Sigmoid colon (tissue), 7 donors: Measurements from ENCODE around the gene IMMP2L. TPM values are rescaled to one million over a fixed set of nuclear protein-coding genes. Genes with fewer than 3 reads are reported as not detected.
A peak's percentile ranks its signal among the peaks of the same experiment; 100 is the strongest.

Source experiments
- DNase-seq: peaks from one replicate; pipeline ENCODE4 v3.0.0-alpha.2; 2019
- H3K27ac ChIP-seq, 4 donors: fragments of 200-600 bp; sonication (generic); one replicate each; pipeline ENCODE4 v1.5.1; 2016 to 2019; ENCODE audit warnings: mild to moderate bottlenecking in 1 of 4
- H3K27me3 ChIP-seq, 3 donors: fragments of 200-600 bp; sonication (generic); one replicate each; pipeline ENCODE4 v1.5.1; 2019; ENCODE audit warnings: mild to moderate bottlenecking in 1 of 3
- H3K36me3 ChIP-seq, 4 donors: fragments of 200-600 bp; sonication (generic); one replicate each; pipeline ENCODE4 v1.5.1; 2016 to 2019
- H3K4me1 ChIP-seq, 4 donors: fragments of 200-600 bp; sonication (generic); one replicate each; pipeline ENCODE4 v1.5.1; 2017 to 2019
- H3K4me3 ChIP-seq, 4 donors: fragments of 200-600 bp; sonication (generic); one replicate each; pipeline ENCODE4 v1.5.1; 2017 to 2019; ENCODE audit warnings: mild to moderate bottlenecking in 2 of 4, moderate library complexity in 1 of 4
- H3K9me3 ChIP-seq, 4 donors: fragments of 200-600 bp in 3 of 4; sonication (generic) in 3 of 4; one replicate each; pipeline versions ENCODE4 v1.5.1 to v1.6.1; 2013 to 2019
- EP300 ChIP-seq, 4 donors: sonication (generic); formaldehyde crosslinking; IDR thresholded peaks; one replicate each; pipeline ENCODE4 v1.6.1; 2017; ENCODE audit warnings: antibody characterized with exemption in 4 of 4
- POLR2A ChIP-seq, 2 donors: fragments of 450-650 bp; IDR thresholded peaks; one replicate each; pipeline ENCODE4 v1.6.1; 2016; ENCODE audit warnings: antibody characterized with exemption in 2 of 2, mild to moderate bottlenecking in 2 of 2, moderate library complexity in 2 of 2
- POLR2AphosphoS5 ChIP-seq, 4 donors: sonication (generic); formaldehyde crosslinking; IDR thresholded peaks; one replicate each; pipeline ENCODE4 v1.6.1; 2017; ENCODE audit warnings: antibody characterized with exemption in 4 of 4
- WGBS, 2 donors: extraction: QIAGEN DNeasy Blood & Tissue Kit; methylation state at CpG; one replicate each; pipeline ENCODE4 v1.1.7; 2013; 5-methylcytosine and 5-hydroxymethylcytosine counted together
- intact Hi-C: fragments of 100-400 bp; cut with DNase I; formaldehyde crosslinking; loops from one replicate; pipeline ENCODE4 v1.15.1; 2023
- polyA plus RNA-seq, 3 donors: library from polyadenylated mRNA; stranded (reverse); fragments of 200-250 nt; gene quantifications; one replicate each; pipeline ENCODE4 v1.2.3, GENCODE V29; 2013
- total RNA-seq, 4 donors: library from RNA; depleted of rRNA; stranded (reverse); fragments of >200 nt; gene quantifications; one replicate each; pipeline ENCODE4 v1.1.0, GENCODE V29; 2016
- TF ChIP-seq, protein P1 (sequence below), 4 experiments: fragments of 450-650 bp in 3 of 4; fragments of 200-600 bp in 1 of 4; IDR thresholded peaks; one replicate each; pipeline ENCODE4 v1.5.1; 2016 to 2019; ENCODE audit warnings: antibody characterized with exemption in 4 of 4, mild to moderate bottlenecking in 3 of 4, moderate library complexity in 2 of 4
- donor health status: healthy with polysubstance abuse.
- donor health status: Bipolar disorder and iron deficiency.
- donor health status: healthy.

IMMP2L gene
- total and polyA plus RNA-seq, 7 donors: 2.5 to 57.9 (median 18.5) TPM

DNA sequence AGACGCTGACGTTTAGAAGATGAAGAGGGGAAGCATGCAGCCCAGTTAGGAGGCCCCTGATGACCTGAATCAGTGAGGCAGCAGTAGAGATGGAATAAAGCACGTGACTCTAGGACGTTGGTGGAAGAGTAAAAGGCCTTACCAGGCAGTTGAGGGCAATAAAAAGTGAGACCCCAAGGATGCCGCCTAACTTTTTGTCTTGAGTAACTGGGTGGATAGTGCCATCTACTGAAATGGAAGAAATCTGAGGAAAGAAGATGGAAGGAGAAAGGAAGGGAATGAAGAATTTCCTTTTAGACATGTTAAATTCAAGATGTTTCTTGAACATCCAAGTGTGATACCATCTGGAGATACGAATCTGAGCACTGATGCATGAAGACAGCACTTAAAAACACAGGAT lies 691.4 kb downstream of the IMMP2L start:
- no peaks in the 10 kb centered on the region for H3K9me3 ChIP-seq
- TF ChIP-seq EP300 (IDR thresholded peaks at IDR 0.05) (no peak), POLR2A (IDR thresholded peaks at IDR 0.05) (no peak), POLR2AphosphoS5 (IDR thresholded peaks at IDR 0.05) (no peak)
- TF ChIP-seq, protein P1, sequence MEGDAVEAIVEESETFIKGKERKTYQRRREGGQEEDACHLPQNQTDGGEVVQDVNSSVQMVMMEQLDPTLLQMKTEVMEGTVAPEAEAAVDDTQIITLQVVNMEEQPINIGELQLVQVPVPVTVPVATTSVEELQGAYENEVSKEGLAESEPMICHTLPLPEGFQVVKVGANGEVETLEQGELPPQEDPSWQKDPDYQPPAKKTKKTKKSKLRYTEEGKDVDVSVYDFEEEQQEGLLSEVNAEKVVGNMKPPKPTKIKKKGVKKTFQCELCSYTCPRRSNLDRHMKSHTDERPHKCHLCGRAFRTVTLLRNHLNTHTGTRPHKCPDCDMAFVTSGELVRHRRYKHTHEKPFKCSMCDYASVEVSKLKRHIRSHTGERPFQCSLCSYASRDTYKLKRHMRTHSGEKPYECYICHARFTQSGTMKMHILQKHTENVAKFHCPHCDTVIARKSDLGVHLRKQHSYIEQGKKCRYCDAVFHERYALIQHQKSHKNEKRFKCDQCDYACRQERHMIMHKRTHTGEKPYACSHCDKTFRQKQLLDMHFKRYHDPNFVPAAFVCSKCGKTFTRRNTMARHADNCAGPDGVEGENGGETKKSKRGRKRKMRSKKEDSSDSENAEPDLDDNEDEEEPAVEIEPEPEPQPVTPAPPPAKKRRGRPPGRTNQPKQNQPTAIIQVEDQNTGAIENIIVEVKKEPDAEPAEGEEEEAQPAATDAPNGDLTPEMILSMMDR (IDR thresholded peaks at IDR 0.05): no peak
- no peak overlapping the region for H3K4me3 ChIP-seq
- no peaks in the 10 kb centered on the region for H3K36me3 ChIP-seq
- no peaks in the 10 kb centered on the region for H3K27me3 ChIP-seq
- H3K4me1 ChIP-seq: peaks cover 0 to 8% (median 3%) of the 10 kb centered on the region in 4 donors
- intact Hi-C loops: no loop called here
- no peak for DNase-seq
- H3K27ac ChIP-seq: no peak overlapping the region
- 85 to 90% methylated on average over 6 of the region's 6 CpGs for WGBS, 2 donors

DNA sequence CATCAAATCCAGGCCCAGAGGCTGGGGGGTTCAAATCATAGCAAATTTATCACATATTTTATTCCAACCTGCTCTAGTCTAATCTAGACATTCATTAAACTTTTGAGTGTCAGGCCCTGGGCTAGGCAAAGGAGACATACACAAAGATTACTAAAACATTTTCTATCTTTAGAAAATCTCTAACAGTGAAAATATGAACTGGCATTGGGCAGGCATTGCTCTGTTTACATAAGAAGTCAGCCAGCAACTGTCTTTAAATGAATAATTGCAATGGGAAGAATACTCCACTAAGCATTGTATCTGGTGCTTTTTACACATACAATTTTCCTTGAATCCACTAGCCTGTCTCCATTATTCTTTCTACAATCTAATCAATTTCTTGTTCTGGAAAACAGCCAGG lies 693.8 kb downstream of the IMMP2L start:
- TF ChIP-seq POLR2AphosphoS5 (IDR thresholded peaks at IDR 0.05): no peak
- TF ChIP-seq, protein P1 (IDR thresholded peaks at IDR 0.05): no peak
- no peak for TF ChIP-seq EP300 (IDR thresholded peaks at IDR 0.05)
- TF ChIP-seq POLR2A (IDR thresholded peaks at IDR 0.05): no peak
- intact Hi-C loops: no loop called here
- H3K36me3 ChIP-seq: no peaks in the 10 kb centered on the region

DNA sequence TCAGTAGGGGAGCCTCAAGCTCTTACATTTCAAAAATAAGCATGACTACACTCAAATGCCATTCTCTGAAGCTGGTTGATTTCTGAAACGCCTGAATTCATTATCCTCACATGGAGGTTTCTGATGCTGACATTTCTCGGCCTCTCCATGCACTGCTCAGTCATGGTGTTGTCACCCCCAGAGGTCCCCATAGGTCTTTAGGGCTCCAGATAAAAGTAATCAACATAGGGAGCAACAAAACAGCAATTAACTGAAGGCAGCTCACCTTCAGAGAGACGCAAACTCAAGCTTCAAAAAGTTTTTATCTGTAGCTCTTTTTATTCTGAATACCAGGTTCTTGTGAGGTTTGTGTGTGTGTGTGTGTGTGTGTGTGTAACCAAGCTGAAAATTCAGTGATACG lies 694.5 kb downstream of the IMMP2L start:
- no peak for DNase-seq
- Histone ChIP-seq H3K4me1 (peaks cover 0 to 8% (median 3%) of the 10 kb centered on the region in 4 donors), H3K27me3 (no peaks in the 10 kb centered on the region), H3K27ac (peak overlapping the region in 1 of 4 donors; percentile 28), H3K36me3 (no peaks in the 10 kb centered on the region), H3K4me3 (no peak overlapping the region), H3K9me3 (no peaks in the 10 kb centered on the region)
- no peak for TF ChIP-seq POLR2AphosphoS5 (IDR thresholded peaks at IDR 0.05)
- no peak for TF ChIP-seq POLR2A (IDR thresholded peaks at IDR 0.05)
- TF ChIP-seq, protein P1 (IDR thresholded peaks at IDR 0.05): no peak
- no peak for TF ChIP-seq EP300 (IDR thresholded peaks at IDR 0.05)
- WGBS, 2 donors: 94 to 96% methylated on average over 4 of the region's 4 CpGs
- intact Hi-C loops: no loop called here

More for the DNA sequence above, 693.8 kb downstream of the IMMP2L start:
- Histone ChIP-seq H3K4me1 (peaks cover 0 to 8% (median 3%) of the 10 kb centered on the region in 4 donors), H3K4me3 (no peak overlapping the region), H3K9me3 (no peaks in the 10 kb centered on the region), H3K27me3 (no peaks in the 10 kb centered on the region), H3K27ac (peak overlapping the region in 2 of 4 donors; percentile 28 to 44)
- no peak for DNase-seq

DNA sequence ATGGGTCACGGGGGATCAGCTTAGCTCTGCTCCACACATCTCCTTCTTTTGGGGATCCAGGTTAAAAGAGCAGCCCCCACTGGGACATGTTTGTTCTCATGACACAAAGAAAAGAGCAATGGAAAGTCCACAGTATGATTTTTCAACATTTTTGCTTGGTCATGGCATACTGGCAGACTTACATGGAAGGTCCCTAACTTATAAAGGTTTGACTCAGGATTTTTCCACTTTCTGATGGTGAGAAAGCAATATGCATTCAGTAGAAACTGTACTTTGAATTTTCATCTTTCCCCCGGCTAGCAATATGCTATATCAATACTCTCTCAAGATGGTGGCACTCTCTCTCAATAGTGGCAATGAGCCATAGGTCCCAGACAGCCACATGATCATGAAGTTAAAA lies 699.0 kb downstream of the IMMP2L start:
- 97% methylated on average over 2 of the region's 2 CpGs for WGBS, 2 donors
- TF ChIP-seq, protein P1 (IDR thresholded peaks at IDR 0.05): no peak
- TF ChIP-seq POLR2A (IDR thresholded peaks at IDR 0.05) (no peak), POLR2AphosphoS5 (IDR thresholded peaks at IDR 0.05) (no peak)
- Histone ChIP-seq H3K27me3 (no peaks in the 10 kb centered on the region), H3K36me3 (no peaks in the 10 kb centered on the region), H3K4me3 (no peak overlapping the region), H3K27ac (no peak overlapping the region), H3K9me3 (no peaks in the 10 kb centered on the region), H3K4me1 (peaks cover 0 to 3% (median 1%) of the 10 kb centered on the region in 4 donors)
- DNase-seq: no peak
- intact Hi-C loops: no loop called here

DNA sequence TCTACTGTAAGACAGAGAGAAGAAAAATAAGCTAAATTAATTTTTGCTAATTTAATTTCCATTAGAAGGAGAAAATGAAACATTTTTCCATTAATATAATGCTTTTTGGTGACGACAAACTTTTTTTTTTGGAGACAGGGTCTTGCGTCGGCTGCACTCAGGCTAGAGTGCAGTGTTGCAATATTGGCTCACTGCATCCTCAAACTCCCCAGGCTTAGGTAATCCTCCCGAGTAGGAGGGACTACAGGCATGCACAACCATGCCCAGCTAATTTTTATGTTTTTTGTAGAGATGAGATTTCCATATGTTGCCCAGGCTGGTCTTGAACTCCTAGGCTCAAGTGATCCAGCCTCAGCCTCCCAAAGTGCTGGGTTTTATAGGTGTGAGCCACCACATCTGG lies 701.1 kb downstream of the IMMP2L start:
- TF ChIP-seq, protein P1 (IDR thresholded peaks at IDR 0.05): no peak
- TF ChIP-seq POLR2A (IDR thresholded peaks at IDR 0.05) (no peak), POLR2AphosphoS5 (IDR thresholded peaks at IDR 0.05) (no peak)
- Histone ChIP-seq H3K9me3 (no peaks in the 10 kb centered on the region), H3K36me3 (no peaks in the 10 kb centered on the region), H3K4me1 (no peaks in the 10 kb centered on the region), H3K27ac (no peak overlapping the region), H3K27me3 (no peaks in the 10 kb centered on the region), H3K4me3 (no peak overlapping the region)
- WGBS, 2 donors: 97% methylated on average over 4 of the region's 4 CpGs
- intact Hi-C loops: no loop called here
- DNase-seq: no peak
